Activated CD4-positive, alpha-beta memory T cell treated with anti-CD3 and anti-CD28 coated beads, Interleukin-2, amount 10 ng/mL, durations not matched to agents 7 days and 5 days (primary cell): Measurements from ENCODE around the gene MYMK. TPM values are rescaled to one million over a fixed set of nuclear protein-coding genes. Genes with fewer than 3 reads are reported as not detected.

Experiments
- CTCF ChIA-PET: fragments of 350-600 bp; sonication (Branson Sonifier 250); formaldehyde crosslinking; loops from one replicate; lab custom pipeline; 2021; ENCODE audit warnings: antibody characterized with exemption, inconsistent platforms; lab: Charles Lee
- POLR2A ChIA-PET: fragments of 350-600 bp; sonication (Branson Sonifier 250); formaldehyde crosslinking; loops from one replicate; lab custom pipeline; 2021; ENCODE audit warnings: antibody characterized with exemption; lab: Charles Lee
- DNase-seq: peaks from one replicate; pipeline ENCODE4 v3.0.0-alpha.2; 2020
- H3K27ac Mint-ChIP-seq: one replicate; pipeline ENCODE4 v1.8.0; 2021; ENCODE audit warnings: mild to moderate bottlenecking, mixed read lengths
- H3K27me3 Mint-ChIP-seq: one replicate; pipeline ENCODE4 v1.8.0; 2021; ENCODE audit warnings: mixed read lengths
- H3K36me3 Mint-ChIP-seq: one replicate; pipeline ENCODE4 v1.8.0; 2021; ENCODE audit warnings: low read depth, mixed read lengths
- H3K4me1 Mint-ChIP-seq: one replicate; pipeline ENCODE4 v1.8.0; 2021; ENCODE audit warnings: mixed read lengths
- H3K4me3 Mint-ChIP-seq: one replicate; pipeline ENCODE4 v1.8.0; 2021; ENCODE audit warnings: mild to moderate bottlenecking, mixed read lengths
- H3K9me3 Mint-ChIP-seq: one replicate; pipeline ENCODE4 v1.8.0; 2021; ENCODE audit warnings: mixed read lengths
- total RNA-seq, 2 experiments: library from RNA; stranded (reverse); gene quantifications; one replicate each; pipeline ENCODE4 v1.2.3, GENCODE V29; 2021

The MYMK gene
- total RNA-seq, 2 experiments from 2014 or later = not detected

DNA sequence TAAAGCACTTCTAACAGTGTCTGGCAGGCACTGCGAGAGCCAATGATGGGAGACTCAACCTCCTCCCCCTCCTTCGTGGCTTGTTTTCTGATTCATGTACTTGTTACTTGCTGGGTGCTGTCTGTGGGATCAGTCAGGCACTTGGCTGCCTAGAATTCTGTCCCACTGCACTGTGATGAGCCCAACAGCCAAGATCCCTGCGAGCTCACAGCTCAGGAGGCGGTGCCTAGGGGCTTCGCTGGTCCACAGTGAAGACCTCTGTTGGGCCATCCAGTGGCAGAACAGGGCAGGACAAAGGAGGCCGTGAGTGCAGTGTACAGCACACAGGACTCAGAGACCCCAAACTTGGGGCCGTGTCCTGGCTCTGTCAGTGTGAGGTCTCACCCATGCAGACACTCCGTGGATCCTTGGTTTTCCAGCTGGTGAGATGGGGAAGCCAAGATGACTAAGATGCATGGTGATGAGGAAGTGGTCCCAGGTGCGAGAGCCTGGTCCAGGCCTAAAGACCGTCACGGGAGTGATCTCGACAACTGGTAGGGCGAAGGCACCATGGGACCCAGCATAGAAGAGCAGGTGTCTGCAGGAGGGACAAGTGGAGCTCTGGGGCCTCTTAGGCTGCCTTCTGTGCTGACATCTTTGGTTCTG, 19.5 kb downstream of the MYMK start:
- H3K4me3 Mint-ChIP-seq = no peak overlapping the region

DNA sequence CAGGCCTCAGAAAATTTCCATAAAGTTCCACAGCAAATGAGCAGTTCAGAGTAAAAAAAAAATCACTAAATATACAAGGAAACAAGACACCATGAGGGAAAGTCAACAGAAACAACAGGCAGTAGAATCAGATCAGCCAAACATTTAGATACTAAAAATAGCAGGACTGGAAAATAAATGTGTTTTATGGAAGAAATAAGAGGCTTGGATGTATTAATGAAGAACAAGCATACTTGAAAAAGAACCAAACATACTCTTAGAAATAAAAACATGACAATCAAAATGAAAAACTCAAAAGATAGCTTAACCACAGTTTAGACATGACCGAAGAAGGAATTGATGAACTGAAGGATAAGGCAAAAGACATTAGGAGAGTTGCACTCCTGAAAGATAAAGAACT, 22.6 kb downstream of the MYMK start:
- DNase-seq = no peak

More for the DNA sequence above, 19.5 kb downstream of the MYMK start:
- peaks cover 6% of the 10 kb centered on the region for H3K27me3 Mint-ChIP-seq
- H3K4me1 Mint-ChIP-seq = peaks cover 7% of the 10 kb centered on the region
- no peak overlapping the region for H3K27ac Mint-ChIP-seq
- peaks cover 4% of the 10 kb centered on the region for H3K36me3 Mint-ChIP-seq
- no peak for DNase-seq
- peaks cover 17% of the 10 kb centered on the region for H3K9me3 Mint-ChIP-seq
- ChIA-PET CTCF (no interaction called here), POLR2A (no interaction called here)

DNA sequence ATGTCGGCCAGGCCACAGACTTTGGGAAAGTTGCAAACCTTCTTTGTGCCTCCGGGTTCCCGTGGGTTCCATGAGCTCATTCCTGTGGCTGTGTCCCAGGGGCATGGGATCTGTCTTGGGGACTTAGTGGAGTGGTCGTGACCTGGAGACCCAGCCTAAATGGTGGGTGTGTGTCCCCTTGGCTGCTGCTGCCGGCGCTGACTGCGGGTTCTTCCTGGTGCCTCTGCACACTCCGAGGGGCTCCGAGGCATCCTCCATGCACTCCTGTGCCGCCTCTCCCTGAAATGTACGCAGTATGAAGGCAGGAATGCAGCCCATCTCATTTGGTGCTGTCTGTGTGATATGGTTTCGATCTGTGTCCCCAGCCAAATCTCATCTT, 24.9 kb downstream of the MYMK start:
- Mint-ChIP-seq H3K27me3 (peaks cover 10% of the 10 kb centered on the region), H3K4me1 (no peaks in the 10 kb centered on the region), H3K9me3 (peaks cover 20% of the 10 kb centered on the region), H3K4me3 (no peak overlapping the region), H3K27ac (no peak overlapping the region), H3K36me3 (peaks cover 4% of the 10 kb centered on the region)
- POLR2A ChIA-PET = no interaction called here
- CTCF ChIA-PET = no interaction called here
- no peak for DNase-seq

More for the DNA sequence above, 22.6 kb downstream of the MYMK start:
- POLR2A ChIA-PET = no interaction called here
- Mint-ChIP-seq H3K4me1 (no peaks in the 10 kb centered on the region), H3K36me3 (peaks cover 4% of the 10 kb centered on the region), H3K9me3 (peaks cover 20% of the 10 kb centered on the region), H3K27ac (no peak overlapping the region), H3K27me3 (peaks cover 10% of the 10 kb centered on the region), H3K4me3 (no peak overlapping the region)
- CTCF ChIA-PET = no interaction called here

DNA sequence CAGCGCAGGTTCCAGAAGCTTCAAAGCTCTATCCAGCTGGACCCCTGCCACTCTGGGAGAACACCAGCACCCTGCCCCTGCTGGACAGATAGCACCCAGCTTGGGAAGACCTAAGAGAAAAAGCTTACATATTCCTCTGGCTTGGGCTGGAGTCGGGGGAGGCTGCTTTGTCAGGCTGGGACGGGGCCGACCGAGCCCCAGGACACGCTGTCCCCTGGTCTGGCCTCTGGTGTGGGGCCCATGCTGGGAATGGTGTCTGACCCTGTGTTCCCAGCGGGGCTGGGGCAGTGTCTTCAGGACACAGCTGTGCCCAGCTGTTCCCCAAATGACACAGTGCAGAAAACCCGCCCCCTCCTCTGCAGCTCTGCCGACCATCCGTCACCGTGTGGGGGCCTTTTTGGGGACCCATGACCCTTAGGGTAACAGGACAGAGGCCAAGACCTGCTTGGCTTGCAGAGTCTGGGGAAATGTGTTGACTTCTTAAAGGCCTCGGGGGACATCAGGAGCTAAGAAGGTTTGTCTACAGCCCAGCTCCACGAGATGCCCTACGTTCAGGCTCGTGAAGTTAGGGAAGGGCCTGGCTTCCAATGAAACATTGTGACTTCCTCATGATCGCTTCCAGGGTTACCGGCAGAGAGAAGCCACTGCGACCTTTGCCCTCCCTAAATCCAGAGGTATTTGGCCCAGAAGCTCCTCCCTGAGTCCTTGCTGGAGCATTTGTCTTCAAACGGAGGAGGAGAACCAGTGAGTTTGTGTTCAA, 25.4 kb downstream of the MYMK start:
- Mint-ChIP-seq H3K9me3 (peaks cover 20% of the 10 kb centered on the region), H3K4me1 (no peaks in the 10 kb centered on the region), H3K4me3 (no peak overlapping the region), H3K27me3 (peaks cover 10% of the 10 kb centered on the region), H3K36me3 (peaks cover 4% of the 10 kb centered on the region), H3K27ac (no peak overlapping the region)
- CTCF ChIA-PET = no interaction called here
- POLR2A ChIA-PET = no interaction called here
- DNase-seq = no peak

DNA sequence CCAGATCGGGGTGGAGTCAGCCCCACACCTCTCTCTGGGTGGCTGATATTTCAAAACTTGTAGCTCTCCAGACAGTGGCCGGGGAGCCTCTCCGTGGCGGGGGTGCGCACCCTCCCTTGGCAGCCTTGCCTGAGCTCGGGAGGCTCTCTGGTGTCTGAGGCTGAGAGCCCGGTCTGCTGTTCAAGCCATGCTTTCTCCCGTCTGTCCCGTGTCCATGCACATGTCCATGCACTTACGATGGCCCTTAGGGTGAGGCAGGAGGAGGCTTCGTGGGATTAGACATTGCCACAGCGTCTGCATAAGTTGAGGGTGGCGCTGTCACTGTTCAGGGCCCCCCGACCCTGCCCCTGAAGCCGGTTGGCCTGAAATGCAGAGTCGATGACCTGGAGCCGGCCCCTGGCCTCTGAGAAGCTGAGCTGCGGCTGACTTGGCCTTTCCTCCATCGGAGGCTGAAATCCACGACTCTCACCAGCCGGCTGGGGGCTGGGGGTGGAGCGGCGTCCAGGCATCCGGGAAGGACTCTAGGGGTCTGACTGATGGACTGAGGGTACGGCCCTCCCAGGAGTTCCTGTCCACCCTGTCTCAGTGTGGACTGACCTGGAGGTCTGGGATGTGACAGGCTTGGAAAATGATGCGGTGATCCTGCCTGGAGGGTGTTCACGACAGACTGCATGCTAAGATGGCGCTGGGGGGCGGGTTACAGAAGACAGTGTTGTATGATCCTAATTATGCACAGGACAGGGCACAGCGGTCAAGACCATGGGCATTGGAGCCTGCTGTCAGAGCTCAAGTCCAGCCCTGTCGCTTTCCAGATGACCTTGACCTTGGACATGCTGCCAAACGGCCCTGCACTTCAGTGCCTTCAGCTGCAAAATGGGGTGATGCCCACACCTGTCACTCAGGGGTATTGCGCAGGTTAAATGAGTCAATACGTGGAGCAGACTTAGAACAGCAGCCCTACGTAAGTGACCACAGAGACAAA, 27.6 kb downstream of the MYMK start:
- no peak overlapping the region for H3K27ac Mint-ChIP-seq
- ChIA-PET CTCF (no interaction called here), POLR2A (no interaction called here)
- peaks cover 10% of the 10 kb centered on the region for H3K27me3 Mint-ChIP-seq
- H3K4me3 Mint-ChIP-seq = no peak overlapping the region
- H3K4me1 Mint-ChIP-seq = no peaks in the 10 kb centered on the region
- DNase-seq = no peak
- H3K9me3 Mint-ChIP-seq = peaks cover 15% of the 10 kb centered on the region
- peaks cover 4% of the 10 kb centered on the region for H3K36me3 Mint-ChIP-seq

DNA sequence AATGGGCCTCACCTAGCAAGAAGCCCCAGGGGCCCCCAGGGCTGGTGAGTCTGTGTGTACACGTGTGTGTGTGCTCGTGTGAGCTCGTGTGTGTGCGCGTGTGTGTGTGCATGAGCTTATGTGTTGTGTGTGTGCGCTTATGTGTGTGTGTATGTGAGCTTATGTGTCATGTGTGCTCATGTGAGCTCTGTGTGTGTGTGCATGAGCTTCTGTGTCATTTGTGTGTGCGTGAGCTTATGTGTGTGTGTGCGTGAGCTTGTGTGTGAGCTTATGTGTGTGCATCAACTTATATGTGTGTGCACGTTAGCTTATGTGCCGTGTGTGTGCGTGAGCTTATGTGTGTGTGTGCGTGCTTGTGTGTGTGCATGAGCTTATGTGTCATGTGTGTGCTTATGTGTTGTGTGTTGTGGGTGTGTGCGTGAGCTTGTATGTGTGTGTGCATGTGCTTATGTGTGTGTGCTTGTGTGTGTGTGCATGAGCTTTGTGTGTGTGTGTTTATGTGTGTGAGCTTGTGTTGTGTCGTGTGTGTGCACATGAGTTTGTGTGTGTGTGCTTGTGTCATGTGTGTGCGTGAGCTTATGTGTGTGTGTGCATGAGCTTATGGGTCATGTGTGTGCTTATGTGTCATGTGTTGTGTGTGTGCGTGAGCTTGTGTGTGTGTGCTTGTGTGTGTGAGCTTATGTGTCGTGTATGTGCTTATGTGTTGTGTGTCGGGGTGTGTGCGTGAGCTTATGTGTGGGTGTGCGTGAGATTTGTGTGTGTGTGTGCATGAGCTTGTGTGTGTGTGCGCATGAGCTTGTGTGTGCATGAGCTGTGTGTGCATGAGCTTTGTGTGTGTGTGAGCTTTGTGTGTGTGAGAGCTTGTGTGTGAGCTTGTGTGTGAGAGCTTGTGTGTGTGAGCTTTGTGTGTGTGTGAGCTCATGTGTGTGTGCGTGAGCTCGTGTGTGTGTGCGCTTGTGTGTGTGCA, 29.1 kb downstream of the MYMK start:
- peaks cover 4% of the 10 kb centered on the region for H3K27me3 Mint-ChIP-seq

DNA sequence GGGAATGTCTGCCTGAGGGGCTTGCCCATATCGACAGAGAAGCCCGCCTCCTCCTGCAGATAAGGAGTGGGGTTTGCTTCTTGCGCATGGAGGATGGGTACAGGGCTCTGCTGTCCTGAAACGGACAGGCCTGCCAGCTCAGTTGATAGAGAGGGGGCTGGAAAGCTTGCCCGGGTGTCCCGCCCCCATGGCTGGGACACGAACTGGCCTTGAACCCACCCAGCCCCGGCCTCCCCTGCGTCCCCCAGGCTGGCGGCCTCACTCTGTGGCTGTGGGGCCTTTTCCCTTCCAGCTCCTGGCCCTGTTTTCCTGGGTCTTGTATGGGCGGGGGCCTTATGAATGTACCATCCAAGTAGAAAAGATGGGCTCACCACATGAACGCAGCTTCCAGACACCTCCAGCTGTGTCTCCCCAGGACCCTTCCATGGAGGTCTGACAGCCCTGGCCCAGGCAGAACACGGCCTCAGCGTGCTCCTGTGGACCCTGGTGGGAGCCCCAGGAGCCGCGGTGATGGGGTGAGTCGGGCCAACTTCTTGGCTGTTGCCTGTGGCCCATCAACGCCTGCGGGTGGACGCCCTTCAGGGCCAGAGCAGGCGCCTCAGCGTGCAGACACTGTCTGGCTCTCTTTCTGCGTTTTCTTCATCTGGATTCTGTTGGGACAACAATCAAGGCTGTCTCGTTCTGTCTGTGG, 30.0 kb downstream of the MYMK start:
- H3K9me3 Mint-ChIP-seq = peaks cover 3% of the 10 kb centered on the region
- ChIA-PET CTCF (no interaction called here), POLR2A (interaction anchor here (1.0 kb wide), 1 partner anchor 16 kb away, joined by 3 read pairs; the partner anchor contains the start of gene SLC2A6)
- H3K4me3 Mint-ChIP-seq = no peak overlapping the region
- H3K27me3 Mint-ChIP-seq = peaks cover 1% of the 10 kb centered on the region
- H3K36me3 Mint-ChIP-seq = no peaks in the 10 kb centered on the region
- H3K4me1 Mint-ChIP-seq = no peaks in the 10 kb centered on the region
- H3K27ac Mint-ChIP-seq = no peak overlapping the region
- no peak for DNase-seq

More for the DNA sequence above, 29.1 kb downstream of the MYMK start:
- ChIA-PET POLR2A (no interaction called here), CTCF (interaction anchor here (0.9 kb wide), 1 partner anchor 9 kb away, joined by 5 read pairs; no protein-coding TSS in a partner anchor)
- Mint-ChIP-seq H3K4me3 (no peak overlapping the region), H3K4me1 (no peaks in the 10 kb centered on the region), H3K27ac (no peak overlapping the region), H3K36me3 (no peaks in the 10 kb centered on the region), H3K9me3 (peaks cover 3% of the 10 kb centered on the region)
- no peak for DNase-seq

DNA sequence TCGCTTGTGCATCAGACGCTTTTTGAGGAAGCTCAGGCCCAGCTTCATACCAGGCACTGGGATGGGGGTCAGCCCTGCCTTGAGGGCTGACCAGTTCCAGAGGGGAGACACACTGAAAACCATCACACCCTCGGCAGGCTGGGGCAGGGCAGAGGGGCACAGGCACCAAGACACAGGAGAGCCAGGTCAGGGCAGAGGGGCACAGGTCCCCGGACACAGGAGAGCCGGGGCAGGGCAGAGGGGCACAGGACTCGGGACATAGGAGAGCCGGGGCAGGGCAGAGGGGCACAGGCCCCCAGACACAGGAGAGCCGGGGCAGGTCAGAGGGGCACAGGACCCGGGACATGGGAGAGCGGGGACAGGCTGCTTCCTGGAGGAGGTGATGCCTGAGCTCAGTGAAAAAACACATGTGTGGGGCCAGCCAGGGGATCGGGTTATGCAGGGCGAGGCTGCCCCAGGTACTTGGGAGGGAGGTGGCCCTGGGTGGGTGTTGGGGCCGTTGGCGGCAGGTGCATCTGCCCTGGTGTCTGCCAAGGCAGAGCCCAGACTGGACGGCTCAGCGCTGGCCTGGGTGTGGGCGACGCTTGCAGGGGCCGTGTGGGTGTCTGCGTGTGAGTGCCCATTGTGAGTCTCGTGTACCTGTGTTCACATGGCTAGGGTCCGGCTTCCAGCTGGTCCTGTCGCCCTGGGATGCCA, 30.8 kb downstream of the MYMK start:
- H3K4me1 Mint-ChIP-seq = no peaks in the 10 kb centered on the region
- ChIA-PET POLR2A (interaction anchor here (1.0 kb wide), 1 partner anchor 15 kb away, joined by 3 read pairs; the partner anchor contains the start of gene SLC2A6), CTCF (no interaction called here)
- H3K27ac Mint-ChIP-seq = no peak overlapping the region
- H3K36me3 Mint-ChIP-seq = no peaks in the 10 kb centered on the region
- no peak overlapping the region for H3K4me3 Mint-ChIP-seq
- H3K27me3 Mint-ChIP-seq = peaks cover 3% of the 10 kb centered on the region
- DNase-seq = no peak
- H3K9me3 Mint-ChIP-seq = peaks cover 3% of the 10 kb centered on the region

DNA sequence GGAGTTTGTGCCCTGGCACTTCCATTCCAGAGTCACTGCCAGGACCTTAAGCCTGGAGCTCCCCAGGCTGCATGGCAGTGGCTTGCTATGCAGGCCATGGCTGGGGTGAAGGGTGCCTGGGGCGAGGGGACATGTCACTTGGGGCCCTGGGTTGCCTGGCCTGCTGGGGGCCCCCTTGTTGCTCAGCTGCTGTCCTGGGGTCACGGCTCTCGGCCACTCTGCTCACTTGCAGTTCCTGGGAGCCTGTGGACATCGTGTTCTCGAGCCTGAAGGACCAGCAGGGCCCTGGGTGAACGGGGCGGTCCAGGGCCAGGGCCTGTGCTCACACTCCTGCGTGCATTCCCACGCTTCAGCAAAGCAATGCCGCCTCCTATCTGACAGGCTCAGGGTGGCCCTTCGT, 31.3 kb downstream of the MYMK start:
- H3K27ac Mint-ChIP-seq = no peak overlapping the region
- DNase-seq = no peak
- H3K36me3 Mint-ChIP-seq = no peaks in the 10 kb centered on the region
- peaks cover 1% of the 10 kb centered on the region for H3K9me3 Mint-ChIP-seq
- peaks cover 2% of the 10 kb centered on the region for H3K27me3 Mint-ChIP-seq
- H3K4me1 Mint-ChIP-seq = no peaks in the 10 kb centered on the region
- CTCF ChIA-PET = no interaction called here
- POLR2A ChIA-PET = no interaction called here
- no peak overlapping the region for H3K4me3 Mint-ChIP-seq

DNA sequence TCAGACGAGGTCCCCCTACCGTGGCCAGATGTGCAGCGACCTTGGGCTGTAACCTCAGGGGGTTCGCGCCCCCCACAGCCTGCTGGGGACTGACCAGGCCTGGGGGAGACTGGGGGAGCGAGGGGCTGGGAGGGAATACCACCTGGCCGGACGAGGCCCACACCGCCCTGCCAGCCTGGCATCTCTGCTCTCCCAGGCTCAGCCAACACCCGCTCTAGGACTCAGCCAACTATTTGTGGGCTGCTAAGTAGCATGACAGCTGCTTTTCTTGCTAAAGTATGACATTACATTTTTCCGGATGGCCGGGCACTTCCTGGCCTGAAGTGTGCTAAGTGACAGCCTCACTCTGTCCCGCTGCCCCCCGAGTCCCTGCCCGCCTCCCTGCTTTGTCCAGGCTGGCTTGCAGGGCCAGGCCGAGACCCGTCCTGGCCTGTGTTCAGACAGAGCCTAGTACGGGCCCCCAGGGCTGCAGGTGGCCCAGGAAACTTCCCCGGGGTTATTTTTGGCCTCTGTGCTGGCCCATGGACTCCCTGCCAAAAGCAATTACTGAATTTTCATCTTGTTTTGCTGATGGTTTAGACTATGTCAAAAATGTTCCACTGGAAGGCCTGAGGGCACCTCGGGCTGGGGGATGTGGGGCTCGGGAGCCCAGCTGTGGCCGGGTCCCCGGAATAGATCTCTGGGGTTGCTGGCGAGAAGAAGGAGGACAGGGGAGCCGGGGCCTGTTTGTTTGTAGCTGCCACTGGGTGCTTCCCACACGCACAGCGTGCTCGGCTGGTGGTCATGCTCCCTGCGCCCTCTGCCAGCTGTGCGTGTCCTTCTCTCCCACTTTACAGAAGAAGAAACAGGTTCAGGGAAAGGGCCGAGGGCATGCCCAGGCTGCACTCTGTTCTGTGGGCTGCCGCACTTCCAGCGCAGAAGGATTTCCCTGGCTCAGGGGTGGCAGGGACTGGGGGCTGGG, 32.4 kb downstream of the MYMK start:
- ChIA-PET CTCF (no interaction called here), POLR2A (no interaction called here)
- H3K36me3 Mint-ChIP-seq = no peaks in the 10 kb centered on the region
- no peak overlapping the region for H3K27ac Mint-ChIP-seq
- H3K4me3 Mint-ChIP-seq = no peak overlapping the region
- no peaks in the 10 kb centered on the region for H3K9me3 Mint-ChIP-seq
- peaks cover 2% of the 10 kb centered on the region for H3K27me3 Mint-ChIP-seq
- H3K4me1 Mint-ChIP-seq = no peaks in the 10 kb centered on the region
- DNase-seq = no peak

DNA sequence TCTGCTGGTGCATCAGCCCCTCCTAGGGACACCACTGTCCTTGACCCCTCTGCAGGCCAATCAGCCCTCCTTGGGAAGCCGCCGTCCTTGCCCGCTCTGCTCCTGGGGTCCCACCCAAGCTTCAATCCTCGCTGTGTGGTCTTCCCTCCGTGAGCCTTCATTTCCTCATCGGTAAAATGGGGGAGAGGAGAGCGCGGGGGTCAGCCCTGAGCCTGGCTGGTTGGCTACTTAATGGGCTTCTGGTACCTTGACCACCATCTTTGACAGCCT, 33.2 kb downstream of the MYMK start:
- ChIA-PET POLR2A (no interaction called here), CTCF (no interaction called here)
- H3K27me3 Mint-ChIP-seq = peaks cover 2% of the 10 kb centered on the region
- no peaks in the 10 kb centered on the region for H3K4me1 Mint-ChIP-seq
- H3K9me3 Mint-ChIP-seq = no peaks in the 10 kb centered on the region
- DNase-seq = no peak
- no peak overlapping the region for H3K27ac Mint-ChIP-seq
- H3K4me3 Mint-ChIP-seq = no peak overlapping the region
- no peaks in the 10 kb centered on the region for H3K36me3 Mint-ChIP-seq
